ENCODE measurements around the gene FYB1. TPM values are rescaled to one million over a fixed set of nuclear protein-coding genes. Genes with fewer than 3 reads are reported as not detected.

FYB1 gene
- total RNA-seq, 1 donor from 2014 or later: 84.9 TPM

DNA sequence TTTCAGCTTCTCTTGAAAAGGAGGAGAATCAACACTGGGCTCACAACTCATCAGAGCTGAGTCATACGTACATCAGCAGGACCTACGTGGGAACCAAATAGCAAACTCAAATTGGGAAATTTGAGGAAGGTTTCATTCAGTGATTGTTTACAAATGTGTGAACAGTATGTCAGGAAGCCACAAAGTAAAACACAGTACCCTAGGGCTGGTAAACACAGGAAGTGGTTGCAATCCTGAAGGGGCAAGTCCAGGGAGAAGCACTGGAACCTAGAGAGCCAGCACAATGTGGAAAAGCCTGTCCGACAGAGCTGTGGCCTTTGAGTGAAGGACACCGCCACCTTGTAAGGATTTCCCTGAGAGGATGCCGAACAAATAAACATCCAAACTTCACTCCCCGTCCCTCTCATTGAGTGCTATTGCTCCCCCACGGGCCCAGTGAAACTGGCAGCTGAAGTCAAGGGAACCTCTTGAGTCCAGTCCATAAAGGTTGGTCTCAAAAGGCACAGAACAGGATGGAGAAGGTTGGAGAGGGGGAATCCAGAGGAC, 118.4 kb downstream of the FYB1 start:
- no peak overlapping the region for H3K4me3 Mint-ChIP-seq
- DNase-seq: no peak
- H3K4me1 Mint-ChIP-seq: peaks cover 14% of the 10 kb centered on the region
- H3K36me3 Mint-ChIP-seq (ENCODE audit: low read depth): peaks cover 25% of the 10 kb centered on the region
- no peaks in the 10 kb centered on the region for H3K9me3 Mint-ChIP-seq
- no peaks in the 10 kb centered on the region for H3K27me3 Mint-ChIP-seq
- H3K27ac Mint-ChIP-seq: peak overlapping the region; percentile 59
- intact Hi-C loops (cut with micrococcal nuclease): no loop called here

- intact Hi-C loops (cut with micrococcal nuclease): no loop called here
- no peak overlapping the region for H3K4me3 Mint-ChIP-seq
- no peaks in the 10 kb centered on the region for H3K9me3 Mint-ChIP-seq
- H3K36me3 Mint-ChIP-seq (ENCODE audit: low read depth): peaks cover 25% of the 10 kb centered on the region
- H3K27ac Mint-ChIP-seq: no peak overlapping the region
- DNase-seq: no peak
- H3K27me3 Mint-ChIP-seq: no peaks in the 10 kb centered on the region
- H3K4me1 Mint-ChIP-seq: peaks cover 14% of the 10 kb centered on the region
These were observed 119.0 kb downstream of the FYB1 start for GRCh38 chr5:39100301-39100850.

GRCh38 chr5:39099831-39100230, 119.5 kb downstream of the FYB1 start:
- Mint-ChIP-seq H3K27me3 (no peaks in the 10 kb centered on the region), H3K36me3 (ENCODE audit: low read depth) (peaks cover 23% of the 10 kb centered on the region), H3K4me1 (peaks cover 14% of the 10 kb centered on the region), H3K4me3 (no peak overlapping the region), H3K27ac (no peak overlapping the region), H3K9me3 (no peaks in the 10 kb centered on the region)
- DNase-seq: no peak
- intact Hi-C loops (cut with micrococcal nuclease): no loop called here

GRCh38 chr5:39093352-39093751, 126.0 kb downstream of the FYB1 start:
- Mint-ChIP-seq H3K36me3 (ENCODE audit: low read depth) (no peaks in the 10 kb centered on the region), H3K4me3 (no peak overlapping the region), H3K4me1 (no peaks in the 10 kb centered on the region), H3K27me3 (peaks cover 24% of the 10 kb centered on the region), H3K9me3 (peaks cover 9% of the 10 kb centered on the region), H3K27ac (no peak overlapping the region)
- intact Hi-C loops (cut with micrococcal nuclease): no loop called here
- DNase-seq: no peak

DNA sequence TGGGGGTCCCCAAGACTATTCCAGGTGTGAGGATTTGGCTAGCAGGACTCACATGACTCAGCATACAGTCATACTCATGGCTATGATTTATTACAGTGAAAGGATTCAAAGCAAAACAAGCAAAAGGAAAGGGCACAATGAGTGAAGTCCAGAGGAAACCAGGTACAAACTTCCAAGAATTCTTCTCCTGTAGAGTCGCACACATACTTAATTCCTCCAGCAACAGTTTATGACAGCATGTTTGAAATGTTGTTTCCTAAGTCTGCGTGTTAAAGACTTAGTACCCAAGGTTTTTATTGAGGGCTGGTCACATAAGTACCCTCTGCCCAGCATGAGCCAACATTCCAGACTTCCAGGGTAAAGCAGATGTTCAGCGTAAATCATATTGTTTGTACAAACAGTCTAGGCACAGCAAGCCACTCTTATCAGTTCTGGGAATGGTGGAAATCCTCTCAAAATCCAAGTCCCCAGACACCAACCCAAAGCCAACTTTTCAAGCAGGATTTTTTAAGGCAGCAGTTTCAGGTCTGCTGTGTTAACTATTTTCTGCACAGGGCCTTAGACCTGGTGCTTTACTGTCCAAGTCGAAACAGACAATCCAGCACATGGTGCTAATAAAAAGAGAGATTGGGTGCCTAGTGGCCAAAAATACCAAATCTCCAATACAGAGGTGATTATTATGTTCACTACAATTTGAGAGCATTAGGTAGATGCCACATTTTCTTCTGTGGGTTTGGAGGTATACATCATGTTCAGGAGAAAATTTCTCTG, 126.6 kb downstream of the FYB1 start:
- intact Hi-C loops (cut with micrococcal nuclease): no loop called here
- no peak overlapping the region for H3K4me3 Mint-ChIP-seq

DNA sequence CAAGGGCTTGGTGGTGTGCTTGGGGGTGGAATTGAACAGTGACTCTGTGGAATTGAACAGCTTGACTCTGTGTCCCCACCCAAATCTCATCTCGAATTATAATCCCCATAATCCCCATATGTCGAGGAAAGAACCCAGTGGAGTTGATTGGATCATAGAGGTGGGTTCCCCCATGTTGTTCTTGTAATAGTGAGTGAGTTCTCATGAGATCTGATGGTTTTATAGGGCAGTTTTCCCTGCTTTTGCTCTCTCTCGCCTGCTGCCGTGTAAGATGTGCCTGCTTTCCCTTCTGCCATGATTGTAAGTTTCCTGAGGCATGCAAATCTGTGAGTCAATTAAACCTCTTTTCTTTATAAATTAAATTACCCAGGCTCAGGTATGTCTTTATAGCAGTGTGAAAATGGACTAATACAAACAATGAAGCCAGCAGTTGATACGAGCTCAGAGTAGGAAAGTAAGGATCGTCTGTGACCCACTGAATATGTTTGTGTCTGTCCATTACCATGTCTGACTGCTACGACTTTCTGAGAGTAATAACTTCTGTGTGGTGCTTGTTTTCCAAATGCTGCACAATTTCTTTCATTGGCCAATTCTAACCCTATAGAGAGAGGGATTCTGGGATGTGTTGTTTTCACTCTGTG, 127.3 kb downstream of the FYB1 start:
- Mint-ChIP-seq H3K4me1 (no peaks in the 10 kb centered on the region), H3K27ac (no peak overlapping the region), H3K36me3 (ENCODE audit: low read depth) (no peaks in the 10 kb centered on the region), H3K27me3 (peaks cover 27% of the 10 kb centered on the region), H3K4me3 (no peak overlapping the region), H3K9me3 (peaks cover 9% of the 10 kb centered on the region)
- intact Hi-C loops (cut with micrococcal nuclease): no loop called here
- DNase-seq: no peak

More for the DNA sequence above, 126.6 kb downstream of the FYB1 start:
- H3K27ac Mint-ChIP-seq: no peak overlapping the region
- no peaks in the 10 kb centered on the region for H3K36me3 Mint-ChIP-seq (ENCODE audit: low read depth)
- DNase-seq: no peak
- H3K9me3 Mint-ChIP-seq: peaks cover 9% of the 10 kb centered on the region
- no peaks in the 10 kb centered on the region for H3K4me1 Mint-ChIP-seq
- H3K27me3 Mint-ChIP-seq: peaks cover 25% of the 10 kb centered on the region

DNA sequence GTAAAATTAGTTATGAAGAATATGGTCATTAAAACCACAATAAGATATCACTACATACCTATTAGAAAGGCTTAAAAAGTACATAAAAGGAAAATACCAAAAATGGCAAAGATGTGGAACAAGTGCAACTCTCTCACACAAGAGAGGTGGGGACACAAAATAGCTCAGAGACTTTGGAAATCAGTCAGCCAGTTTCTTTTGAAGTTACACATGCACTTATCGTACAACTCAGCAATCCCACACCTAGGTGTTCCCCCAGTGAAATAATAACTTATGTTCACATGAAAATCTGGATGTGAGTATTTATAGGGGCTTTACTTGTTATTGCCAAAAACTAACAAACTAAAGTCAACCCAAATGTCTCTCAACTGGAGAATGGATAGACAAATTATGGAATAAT, 135.4 kb downstream of the FYB1 start:
- DNase-seq: no peak
- Mint-ChIP-seq H3K4me1 (peaks cover 6% of the 10 kb centered on the region), H3K36me3 (ENCODE audit: low read depth) (peaks cover 2% of the 10 kb centered on the region), H3K9me3 (peaks cover 10% of the 10 kb centered on the region), H3K27me3 (peaks cover 18% of the 10 kb centered on the region), H3K4me3 (no peak overlapping the region), H3K27ac (no peak overlapping the region)
- intact Hi-C loops (cut with micrococcal nuclease): loop anchor here (5.0 kb wide), 1 partner anchor 257 kb away; no protein-coding TSS in a partner anchor

DNA sequence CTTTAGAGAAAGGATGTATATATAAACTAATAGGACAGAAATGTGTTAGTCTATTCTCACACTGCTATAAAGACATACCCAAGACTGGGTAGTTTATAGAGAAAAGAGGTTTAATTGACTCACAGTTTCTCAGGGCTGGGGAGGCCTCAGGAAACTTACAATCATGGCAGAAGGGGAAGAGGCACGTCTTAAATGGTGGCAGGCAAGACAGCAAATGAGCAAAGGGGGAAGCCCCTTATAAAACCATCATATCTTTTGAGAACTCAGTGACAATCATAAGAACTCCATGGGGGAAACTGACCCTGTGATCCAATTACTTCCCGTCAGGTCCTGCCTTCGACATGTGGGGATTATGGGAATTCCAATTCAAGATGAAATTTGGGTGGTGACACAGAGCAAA, 136.4 kb downstream of the FYB1 start:
- H3K27me3 Mint-ChIP-seq: peaks cover 14% of the 10 kb centered on the region
- peaks cover 6% of the 10 kb centered on the region for H3K4me1 Mint-ChIP-seq
- peaks cover 2% of the 10 kb centered on the region for H3K36me3 Mint-ChIP-seq (ENCODE audit: low read depth)
- intact Hi-C loops (cut with micrococcal nuclease): loop anchor here (5.0 kb wide), 1 partner anchor 256 kb away; no protein-coding TSS in a partner anchor
- H3K9me3 Mint-ChIP-seq: peaks cover 6% of the 10 kb centered on the region
- H3K27ac Mint-ChIP-seq: no peak overlapping the region
- no peak for DNase-seq
- no peak overlapping the region for H3K4me3 Mint-ChIP-seq

GRCh38 chr5:39080597-39081204, 138.7 kb downstream of the FYB1 start:
- intact Hi-C loops (cut with micrococcal nuclease): loop anchor here (1.0 to 5.0 kb wide), 2 partner anchors 86 to 253 kb away; no protein-coding TSS in a partner anchor
- Mint-ChIP-seq H3K9me3 (peaks cover 3% of the 10 kb centered on the region), H3K27me3 (peaks cover 14% of the 10 kb centered on the region), H3K4me3 (no peak overlapping the region), H3K27ac (no peak overlapping the region), H3K36me3 (ENCODE audit: low read depth) (peaks cover 2% of the 10 kb centered on the region), H3K4me1 (peaks cover 20% of the 10 kb centered on the region)
- peak; percentile 76 for DNase-seq

DNA sequence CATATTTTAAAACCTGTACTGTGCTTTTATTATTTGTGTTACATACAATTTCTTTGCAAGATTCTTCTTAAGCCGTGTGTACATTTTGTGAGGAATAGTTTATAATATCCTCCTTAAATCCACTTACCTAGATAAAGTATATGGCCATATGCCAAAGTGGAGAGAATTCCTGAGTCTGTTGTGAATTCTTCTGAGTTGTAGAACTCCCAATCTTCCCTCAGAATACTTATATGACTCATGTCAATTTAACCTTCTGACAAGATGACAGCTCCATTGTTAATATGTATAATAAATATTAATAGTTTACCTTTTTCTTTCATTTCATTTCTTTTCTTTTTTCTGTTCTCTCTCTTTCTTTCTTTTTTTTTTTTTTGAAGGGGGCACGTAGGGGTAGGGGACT, 139.2 kb downstream of the FYB1 start:
- intact Hi-C loops (cut with micrococcal nuclease): loop anchor here (1.0 to 5.0 kb wide), 2 partner anchors 86 to 253 kb away; no protein-coding TSS in a partner anchor
- DNase-seq: no peak
- Mint-ChIP-seq H3K36me3 (ENCODE audit: low read depth) (peaks cover 2% of the 10 kb centered on the region), H3K4me1 (peaks cover 23% of the 10 kb centered on the region), H3K27me3 (peaks cover 14% of the 10 kb centered on the region), H3K9me3 (peaks cover 3% of the 10 kb centered on the region), H3K4me3 (no peak overlapping the region), H3K27ac (no peak overlapping the region)

DNA sequence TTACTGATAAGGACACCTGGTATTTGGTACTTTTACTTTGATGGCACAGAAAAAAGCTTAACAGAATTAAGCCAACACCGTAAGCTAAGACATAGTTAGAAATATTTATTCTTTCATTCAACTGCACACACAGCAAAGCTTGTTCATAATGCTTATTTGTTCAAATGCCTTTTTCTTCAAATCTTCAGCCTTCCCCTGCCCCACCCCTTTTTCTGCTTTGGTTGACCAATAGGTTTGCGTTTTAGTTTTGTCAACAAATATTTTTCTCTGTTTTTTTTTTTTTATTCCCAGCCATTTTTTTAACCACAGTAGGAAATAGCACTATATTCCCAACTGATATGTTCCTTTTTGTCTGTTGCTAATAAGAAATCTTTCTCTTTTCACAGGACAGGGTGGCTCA, 140.2 kb downstream of the FYB1 start:
- Mint-ChIP-seq H3K27me3 (peaks cover 14% of the 10 kb centered on the region), H3K4me1 (peaks cover 24% of the 10 kb centered on the region), H3K27ac (no peak overlapping the region), H3K9me3 (peaks cover 3% of the 10 kb centered on the region), H3K36me3 (ENCODE audit: low read depth) (peaks cover 4% of the 10 kb centered on the region), H3K4me3 (no peak overlapping the region)
- DNase-seq: no peak
- intact Hi-C loops (cut with micrococcal nuclease): loop anchor here (10.0 kb wide), 2 partner anchors 196 to 1676 kb away; partner anchors contain the start of gene TTC33

GRCh38 chr5:39076757-39077728, 142.3 kb downstream of the FYB1 start:
- Mint-ChIP-seq H3K36me3 (ENCODE audit: low read depth) (peaks cover 8% of the 10 kb centered on the region), H3K27ac (peak overlapping the region; percentile 1), H3K4me1 (peaks cover 27% of the 10 kb centered on the region), H3K27me3 (peaks cover 12% of the 10 kb centered on the region), H3K9me3 (no peaks in the 10 kb centered on the region), H3K4me3 (peak overlapping the region; percentile 46)
- intact Hi-C loops (cut with micrococcal nuclease): loop anchor here (10.0 kb wide), 2 partner anchors 198 to 1678 kb away; partner anchors contain the start of gene TTC33
- no peak for DNase-seq
